GM18505 (cell line): Measurements from ENCODE around the gene NSL1.
"Not testable (repeated sequence)": the region's sequence is repeated elsewhere in the genome, so short reads cannot be mapped to it uniquely, and the experiment has no call there.

Source experiments
- ATAC-seq: cut with Tn5 transposase; IDR thresholded peaks from one replicate; pipeline ENCODE4 v1.9.1; 2021; ENCODE audit not compliant: unreplicated experiment
- POLR2A ChIP-seq: IDR thresholded peaks from 4 replicates; pipeline ENCODE4 v1.6.1; 2011; ENCODE audit warnings: borderline replicate concordance; ENCODE audit not compliant: insufficient read depth, insufficient read length; ENCODE audit errors: extremely low read depth

NSL1 gene

DNA sequence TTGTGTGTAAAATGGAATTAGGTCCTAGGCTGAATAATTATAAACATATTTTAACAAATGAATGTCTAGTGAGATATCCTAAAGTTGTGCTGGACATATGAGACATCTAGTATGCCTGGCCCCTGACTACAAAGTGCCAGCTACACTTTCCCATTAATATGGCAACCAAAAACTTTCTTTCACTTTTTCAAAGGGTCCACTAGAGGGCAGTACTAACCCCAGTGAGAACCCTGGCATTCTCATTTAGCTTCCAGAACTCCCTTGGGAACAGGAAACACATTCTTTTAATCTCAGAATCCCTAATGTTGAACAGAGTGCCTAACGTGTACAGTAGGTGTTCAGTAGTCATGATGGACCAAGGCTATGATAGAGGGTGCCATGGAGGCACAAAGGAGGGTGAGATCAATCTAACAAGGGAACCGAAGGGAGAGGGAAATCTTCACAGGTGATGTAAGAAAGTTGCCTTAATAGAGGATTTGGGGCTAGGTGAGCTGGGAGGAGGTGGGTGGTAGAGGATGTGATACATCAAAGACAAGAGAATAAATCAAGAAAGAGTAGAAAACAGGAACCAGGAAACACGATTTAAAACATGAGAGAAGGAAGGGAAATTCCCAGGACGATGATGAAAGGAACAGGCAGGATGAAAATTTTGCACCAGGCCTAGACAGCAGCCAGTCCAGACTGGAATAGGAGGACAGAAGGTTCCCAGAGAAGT is 41.6 kb downstream of the NSL1 start:
- TF ChIP-seq POLR2A: no peak
- ATAC-seq: no peak

DNA sequence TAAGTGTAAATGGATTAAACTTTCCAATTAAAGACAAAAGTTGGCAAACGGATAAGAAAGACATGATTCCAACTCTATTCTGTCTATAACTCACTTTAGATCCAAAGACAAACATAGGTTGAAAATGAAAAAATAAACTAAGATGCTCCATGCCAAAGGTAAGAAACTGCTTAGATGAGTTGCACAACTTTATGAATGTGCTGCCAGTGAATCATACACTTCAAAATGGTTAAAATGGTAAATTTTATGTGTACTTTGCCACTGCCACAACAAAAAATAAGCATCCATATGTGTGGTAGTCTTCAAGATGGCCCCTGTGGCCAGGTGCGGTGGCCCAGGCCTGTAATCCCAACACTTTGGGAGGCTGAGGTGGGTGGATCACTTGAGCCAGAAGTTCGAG is 45.0 kb downstream of the NSL1 start:
- no peak for ATAC-seq
- TF ChIP-seq POLR2A: no peak

DNA sequence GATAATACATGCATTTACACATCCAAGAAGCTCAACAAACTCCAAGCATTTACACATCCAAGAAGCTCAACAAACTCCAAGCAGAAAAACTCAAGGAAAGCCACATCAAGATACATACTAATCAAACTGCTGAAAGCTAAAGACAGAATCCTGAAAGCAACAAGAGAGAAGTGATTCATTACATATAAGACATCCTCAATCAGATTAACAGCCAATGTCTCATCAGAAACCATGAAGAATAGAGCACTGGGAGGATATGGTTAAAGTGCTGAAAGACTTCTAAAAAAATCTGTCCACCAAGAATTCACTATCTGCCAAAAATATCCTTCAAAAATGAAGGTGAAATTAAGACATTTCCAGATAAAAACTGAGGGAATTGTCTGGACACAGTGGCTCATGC is 46.3 kb downstream of the NSL1 start:
- no peak for ATAC-seq
- TF ChIP-seq POLR2A: no peak

DNA sequence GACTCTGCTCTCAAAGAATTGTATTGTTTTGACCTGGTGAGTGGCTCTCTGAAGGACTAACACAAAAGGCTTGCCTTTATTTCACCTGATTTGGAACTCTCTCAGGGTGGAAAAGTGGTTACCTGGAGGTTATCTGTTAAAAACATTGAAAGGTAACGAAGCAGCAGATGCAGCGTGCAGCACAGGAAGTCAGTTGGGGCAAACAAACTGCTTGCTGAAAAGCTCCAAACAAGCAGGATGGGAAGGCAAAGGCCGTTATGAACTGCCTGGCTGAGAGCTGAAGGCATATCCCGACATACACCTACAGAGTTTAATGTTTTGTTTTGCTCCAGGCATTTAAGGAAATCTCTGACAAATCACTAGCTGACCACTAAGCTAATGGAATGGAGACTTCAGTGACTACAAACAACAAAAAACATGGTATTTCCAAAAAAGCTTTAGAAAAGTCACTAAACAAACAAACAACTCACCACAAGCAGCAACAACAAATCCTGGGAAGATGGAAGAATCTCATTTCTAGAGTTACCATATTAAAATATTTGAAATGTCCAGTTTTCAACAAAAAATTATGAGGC is 47.6 kb downstream of the NSL1 start:
- TF ChIP-seq POLR2A: no peak
- ATAC-seq: no peak

DNA sequence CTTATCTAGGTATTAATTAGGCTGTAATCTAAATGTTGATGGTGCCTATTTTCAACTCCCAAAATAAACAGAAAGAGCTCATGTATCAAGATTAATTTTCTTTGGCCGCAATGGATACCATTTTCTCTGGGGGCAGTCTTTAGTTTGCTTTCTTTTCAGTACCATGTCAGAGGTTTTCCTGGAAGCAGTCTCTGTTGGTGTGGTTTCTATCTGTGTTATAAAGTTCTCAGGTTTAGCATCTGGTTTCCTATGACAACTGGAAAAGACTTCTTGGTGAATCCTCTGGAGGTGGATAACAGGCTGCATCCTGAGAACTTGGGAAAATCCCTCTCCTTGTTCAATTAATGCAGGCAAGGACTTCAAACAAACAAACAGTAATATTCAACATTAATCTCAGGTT is 53.2 kb downstream of the NSL1 start:
- no peak for TF ChIP-seq POLR2A
- ATAC-seq: no peak

DNA sequence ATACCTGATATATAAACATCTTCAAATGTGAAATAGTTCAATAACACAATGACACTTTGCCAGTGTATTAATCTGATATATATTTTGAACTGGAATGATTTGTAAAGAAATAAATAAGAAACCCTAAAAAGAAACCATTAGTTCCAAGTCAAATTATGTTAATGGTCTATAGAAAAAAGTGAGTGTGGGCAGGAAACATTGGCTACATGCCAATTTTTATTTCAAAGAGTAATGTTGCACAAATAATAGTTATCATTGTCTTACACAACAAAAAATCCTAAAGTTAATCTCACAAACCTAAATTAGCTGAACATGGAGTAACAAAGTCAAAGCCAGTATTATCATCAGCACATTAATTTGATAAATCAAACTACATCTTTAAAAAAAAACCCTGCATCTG is 54.0 kb downstream of the NSL1 start:
- ATAC-seq: no peak
- no peak for TF ChIP-seq POLR2A

DNA sequence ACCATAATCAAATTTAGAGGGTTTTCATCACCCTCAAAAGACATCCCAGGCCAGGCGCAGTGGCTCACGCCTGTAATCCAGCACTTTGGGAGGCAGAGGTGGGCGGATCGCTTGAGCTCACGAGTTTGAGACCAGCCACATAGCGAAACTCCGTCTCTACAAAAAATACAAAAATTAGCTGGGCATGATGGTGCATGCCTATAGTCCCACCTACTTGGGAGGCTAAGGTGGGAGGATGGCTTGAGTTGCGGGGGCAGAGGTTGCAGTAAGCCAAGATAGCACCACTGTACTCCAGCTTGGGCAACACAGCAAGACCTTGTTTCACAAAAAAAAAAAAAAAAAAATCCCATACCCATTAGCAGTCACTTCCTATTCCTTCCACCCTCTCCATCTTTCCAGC is 58.5 kb downstream of the NSL1 start:
- no peak for TF ChIP-seq POLR2A
- ATAC-seq: no peak

DNA sequence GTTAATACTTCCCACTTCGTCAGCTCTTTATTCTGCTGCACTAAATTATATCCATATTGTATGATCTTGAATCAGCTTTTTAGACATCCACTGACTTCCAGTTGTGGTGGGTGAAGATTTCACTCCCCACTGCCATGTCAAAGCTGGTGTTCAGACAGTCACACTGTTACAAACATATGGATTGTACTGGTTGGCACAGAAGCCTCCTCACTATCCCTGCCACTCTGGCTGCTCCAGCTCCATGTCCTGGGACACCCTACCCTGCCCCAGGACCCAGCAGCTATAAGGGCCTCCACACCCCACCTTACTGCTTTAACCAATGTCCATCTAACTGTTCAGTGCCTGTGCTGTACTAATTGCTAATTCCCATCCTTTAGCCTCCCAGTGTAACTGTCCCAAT is 59.9 kb downstream of the NSL1 start:
- ATAC-seq: no peak
- TF ChIP-seq POLR2A: no peak

DNA sequence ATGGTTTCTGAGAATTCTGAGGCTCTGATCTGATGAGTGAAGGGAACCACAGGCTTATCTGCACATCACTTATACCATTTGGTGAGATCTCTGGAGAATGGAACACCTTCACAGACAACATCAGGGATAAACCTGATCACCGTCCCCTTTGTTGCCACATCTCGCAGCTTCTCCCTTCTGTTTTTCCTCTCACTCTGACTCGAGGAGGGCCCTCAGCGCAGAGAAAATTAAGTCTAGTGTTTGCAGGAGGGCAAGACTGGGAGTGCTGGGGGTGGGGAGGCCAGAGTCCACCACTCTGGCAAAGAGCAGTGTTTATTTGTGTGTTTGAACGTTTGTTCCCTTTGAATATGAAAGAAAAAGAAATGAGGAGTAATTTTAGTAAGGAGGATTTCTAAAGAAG is 63.0 kb downstream of the NSL1 start:
- no peak for ATAC-seq
- no peak for TF ChIP-seq POLR2A

DNA sequence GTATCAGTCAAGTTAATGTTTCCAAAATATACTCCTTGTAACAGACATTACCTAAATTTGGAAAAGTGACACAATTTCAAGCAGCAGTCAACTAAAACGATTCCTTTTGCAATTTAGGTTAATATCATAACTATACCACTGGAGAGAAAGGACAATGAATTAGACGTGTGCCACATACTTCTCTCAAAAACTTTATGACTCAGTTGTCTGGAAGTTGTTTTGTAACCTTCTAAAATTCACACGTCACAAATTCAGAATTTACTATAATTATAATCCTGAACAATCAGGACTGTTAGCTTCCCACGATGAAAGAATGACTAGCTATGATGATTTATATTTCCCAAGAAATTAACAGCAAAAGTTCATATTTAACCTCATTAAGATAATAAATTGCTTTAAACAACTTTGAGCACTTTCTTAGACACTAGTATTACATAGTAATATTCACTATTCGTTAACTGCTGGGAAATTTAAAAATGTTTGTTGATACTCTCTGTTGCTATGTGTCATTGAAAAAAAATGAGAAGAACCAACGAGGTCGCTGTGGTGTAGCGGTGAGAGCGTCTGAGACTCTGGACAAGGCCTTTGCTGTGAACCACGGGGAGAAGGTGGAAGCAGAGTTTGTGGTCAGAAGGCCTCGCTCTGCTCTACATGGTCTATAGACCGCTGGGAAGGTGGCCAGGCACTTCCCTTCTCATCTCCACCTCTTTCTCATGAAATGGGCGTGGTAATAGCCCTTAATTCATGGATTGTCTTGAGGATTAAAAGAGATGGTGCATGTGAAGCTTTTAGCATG is 64.0 kb downstream of the NSL1 start:
- ATAC-seq: no peak
- no peak for TF ChIP-seq POLR2A

DNA sequence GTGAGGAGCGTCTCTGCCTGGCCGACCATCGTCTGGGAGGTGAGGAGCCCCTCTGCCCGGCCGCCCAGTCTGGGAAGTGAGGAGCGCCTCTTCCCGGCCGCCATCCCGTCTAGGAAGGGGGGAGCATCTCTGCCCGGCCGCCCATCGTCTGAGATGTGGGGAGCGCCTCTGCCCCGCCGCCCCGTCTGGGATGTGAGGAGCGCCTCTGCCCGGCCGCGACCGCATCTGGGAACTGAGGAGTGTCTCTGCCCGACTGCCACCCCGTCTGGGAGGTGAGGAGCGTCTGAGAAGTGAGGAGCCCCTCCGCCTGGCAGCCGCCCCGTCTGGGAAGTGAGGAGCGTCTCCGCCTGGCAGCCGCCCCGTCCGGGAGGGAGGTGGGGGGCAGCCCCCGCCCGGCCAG is 66.9 kb downstream of the NSL1 start:
- not testable (repeated sequence) for ATAC-seq

DNA sequence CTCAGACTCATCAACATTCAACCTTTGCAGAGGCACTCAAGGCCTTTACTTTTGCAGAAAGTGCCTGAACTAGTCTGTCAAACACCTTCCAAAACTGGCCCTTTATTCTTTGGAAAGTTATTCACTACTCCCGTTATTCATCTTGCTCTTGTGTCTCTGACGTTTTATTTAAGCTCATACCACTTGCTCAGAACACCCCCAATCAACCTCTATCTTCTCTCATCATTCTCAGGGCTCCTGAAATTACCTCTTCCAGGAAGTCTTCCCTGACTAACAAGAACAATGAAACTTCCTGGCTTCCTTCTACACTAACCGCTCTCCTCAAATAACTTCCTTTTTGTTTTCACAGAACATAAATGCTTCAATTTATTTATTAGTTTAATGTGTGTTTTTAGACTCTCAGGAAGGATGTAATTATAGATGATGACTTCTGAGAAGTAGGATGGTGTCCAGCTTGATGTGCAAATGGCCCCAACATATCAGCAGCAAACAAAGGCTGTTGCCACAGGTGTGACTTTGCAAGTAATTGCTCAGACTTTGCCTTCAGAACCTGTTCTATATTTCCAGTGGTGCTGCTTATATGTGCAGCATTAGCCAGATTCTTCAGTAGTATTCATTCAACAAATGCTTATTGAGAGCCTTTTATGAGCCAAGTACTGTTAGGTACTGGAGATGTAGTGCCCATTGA is 69.2 kb downstream of the NSL1 start:
- ATAC-seq: no peak
- no peak for TF ChIP-seq POLR2A

DNA sequence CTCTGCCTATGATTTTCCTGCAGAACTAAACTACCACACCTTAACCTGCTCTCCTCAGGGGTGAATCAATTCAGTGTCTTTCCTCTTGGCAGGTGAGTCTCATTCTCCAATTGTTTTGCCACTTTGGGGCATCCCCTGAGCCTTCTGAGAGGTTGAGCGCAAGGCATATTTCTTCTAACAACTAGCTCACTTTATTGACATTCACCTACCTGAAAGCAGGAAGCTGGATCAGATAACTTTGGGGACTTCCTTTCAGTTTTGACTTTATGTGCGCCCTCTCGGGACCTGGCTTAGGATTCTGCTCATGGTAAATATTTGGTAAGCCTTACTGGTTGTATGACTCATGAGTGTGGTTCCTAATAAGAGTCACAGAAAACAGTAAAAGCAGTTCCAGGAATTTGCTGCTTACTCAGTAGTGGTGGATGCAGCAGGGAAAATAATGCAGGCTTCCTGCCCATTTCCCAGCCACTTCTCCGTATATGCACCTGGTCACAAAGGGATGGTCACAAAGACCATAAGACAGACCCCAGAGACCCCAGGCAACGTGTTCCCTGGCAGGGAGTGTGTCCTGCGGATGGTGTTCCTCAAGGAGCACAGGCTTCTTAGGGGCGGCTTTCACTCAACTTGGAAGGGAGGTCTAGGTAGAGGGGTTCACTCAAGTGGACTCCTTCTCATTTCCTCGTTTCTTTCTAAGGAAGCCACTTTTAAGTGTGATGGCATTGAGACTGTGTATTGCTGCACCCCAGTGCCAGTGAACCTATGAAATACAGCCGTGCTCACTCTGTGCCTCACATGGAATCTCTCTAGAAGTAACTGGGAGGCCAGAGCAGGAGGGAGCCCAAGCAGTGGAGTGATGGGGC is 70.0 kb downstream of the NSL1 start:
- TF ChIP-seq POLR2A: no peak
- ATAC-seq: no peak
